ENCODE data around the gene ARF4.

The ARF4 gene

DNA sequence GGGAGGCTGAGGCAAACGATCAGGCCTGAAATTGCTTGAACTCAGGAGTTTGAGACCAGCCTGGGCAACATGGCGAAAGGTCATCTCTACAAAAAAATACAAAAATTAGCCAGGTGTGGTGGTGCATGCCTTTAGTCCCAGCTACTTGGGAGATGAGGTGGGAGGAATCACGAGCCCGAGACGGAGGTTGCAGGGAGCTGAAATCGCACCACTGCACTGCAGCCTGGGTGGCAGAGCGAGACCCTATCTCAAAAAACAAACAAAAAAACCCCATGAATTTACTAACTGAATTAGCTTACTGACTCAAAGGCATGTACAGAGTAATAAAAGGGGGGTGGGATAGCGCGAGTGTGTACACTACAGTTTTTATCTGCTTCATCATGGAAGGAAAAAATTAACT, 19.3 kb downstream of the ARF4 start:
- H3K36me3 ChIP-seq (ENCODE audit: insufficient read depth, low read length), result peaks cover 72% of the 10 kb centered on the region
- H3K4me2 ChIP-seq (ENCODE audit: low read length), result no peak overlapping the region
- no peak overlapping the region for H3K9ac ChIP-seq (ENCODE audit: low read length)
- no peaks in the 10 kb centered on the region for H3K4me1 ChIP-seq (ENCODE audit: insufficient read depth, low read length, severe bottlenecking)
- no peaks in the 10 kb centered on the region for H3F3A ChIP-seq (ENCODE audit: insufficient read depth, low read length)
- H3K9me3 ChIP-seq (ENCODE audit: low read length), result no peaks in the 10 kb centered on the region
- peaks cover 5% of the 10 kb centered on the region; the same call in 1 of the 2 replicates for H3K79me2 ChIP-seq (ENCODE audit: insufficient read depth, low read length)
- H3K4me3 ChIP-seq (ENCODE audit: low read depth, low read length, poor library complexity, severe bottlenecking), result no peak overlapping the region
- no peaks in the 10 kb centered on the region for H3K27me3 ChIP-seq (ENCODE audit: insufficient read depth, low read length)
- H4K20me1 ChIP-seq (ENCODE audit: insufficient read depth, low read length), result no peaks in the 10 kb centered on the region
- TF ChIP-seq, protein P1, sequence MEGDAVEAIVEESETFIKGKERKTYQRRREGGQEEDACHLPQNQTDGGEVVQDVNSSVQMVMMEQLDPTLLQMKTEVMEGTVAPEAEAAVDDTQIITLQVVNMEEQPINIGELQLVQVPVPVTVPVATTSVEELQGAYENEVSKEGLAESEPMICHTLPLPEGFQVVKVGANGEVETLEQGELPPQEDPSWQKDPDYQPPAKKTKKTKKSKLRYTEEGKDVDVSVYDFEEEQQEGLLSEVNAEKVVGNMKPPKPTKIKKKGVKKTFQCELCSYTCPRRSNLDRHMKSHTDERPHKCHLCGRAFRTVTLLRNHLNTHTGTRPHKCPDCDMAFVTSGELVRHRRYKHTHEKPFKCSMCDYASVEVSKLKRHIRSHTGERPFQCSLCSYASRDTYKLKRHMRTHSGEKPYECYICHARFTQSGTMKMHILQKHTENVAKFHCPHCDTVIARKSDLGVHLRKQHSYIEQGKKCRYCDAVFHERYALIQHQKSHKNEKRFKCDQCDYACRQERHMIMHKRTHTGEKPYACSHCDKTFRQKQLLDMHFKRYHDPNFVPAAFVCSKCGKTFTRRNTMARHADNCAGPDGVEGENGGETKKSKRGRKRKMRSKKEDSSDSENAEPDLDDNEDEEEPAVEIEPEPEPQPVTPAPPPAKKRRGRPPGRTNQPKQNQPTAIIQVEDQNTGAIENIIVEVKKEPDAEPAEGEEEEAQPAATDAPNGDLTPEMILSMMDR (IDR thresholded peaks at IDR 0.05; ENCODE audit: low read length), result no peak
- TF ChIP-seq EZH2 (IDR thresholded peaks at IDR 0.05; ENCODE audit: borderline replicate concordance, low read length), result no peak
- H3K27ac ChIP-seq (ENCODE audit: low read depth, low read length, poor library complexity, severe bottlenecking), result no peak overlapping the region
- no peak overlapping the region for H2AFZ ChIP-seq (ENCODE audit: low read length)
- no peaks in the 10 kb centered on the region for H3K9me2 ChIP-seq (ENCODE audit: low read depth, low read length)

GRCh38 chr3:57575966-57576626, 21.0 kb downstream of the ARF4 start:
- peaks cover 77% of the 10 kb centered on the region for H3K36me3 ChIP-seq (ENCODE audit: insufficient read depth, low read length)

GRCh38 chr3:57572096-57572495, 25.0 kb downstream of the ARF4 start:
- Histone ChIP-seq H3K36me3 (ENCODE audit: insufficient read depth, low read length) (peaks cover 85% of the 10 kb centered on the region), H3K9me2 (ENCODE audit: low read depth, low read length) (no peaks in the 10 kb centered on the region), H3K79me2 (ENCODE audit: insufficient read depth, low read length) (0 out of 2 replicates have a peak, but pooled peaks cover 3% of the 10 kb centered on the region), H3K4me1 (ENCODE audit: insufficient read depth, low read length, severe bottlenecking) (no peaks in the 10 kb centered on the region), H3K4me2 (ENCODE audit: low read length) (no peak overlapping the region), H3K27me3 (ENCODE audit: insufficient read depth, low read length) (no peaks in the 10 kb centered on the region), H3F3A (ENCODE audit: insufficient read depth, low read length) (no peaks in the 10 kb centered on the region), H3K4me3 (ENCODE audit: low read depth, low read length, poor library complexity, severe bottlenecking) (no peak overlapping the region), H2AFZ (ENCODE audit: low read length) (no peak overlapping the region), H3K9me3 (ENCODE audit: low read length) (no peaks in the 10 kb centered on the region), H4K20me1 (ENCODE audit: insufficient read depth, low read length) (no peaks in the 10 kb centered on the region), H3K9ac (ENCODE audit: low read length) (no peak overlapping the region), H3K27ac (ENCODE audit: low read depth, low read length, poor library complexity, severe bottlenecking) (no peak overlapping the region)
- TF ChIP-seq, protein P1 (IDR thresholded peaks at IDR 0.05; ENCODE audit: low read length), result no peak
- no peak for TF ChIP-seq EZH2 (IDR thresholded peaks at IDR 0.05; ENCODE audit: borderline replicate concordance, low read length)

More at GRCh38 chr3:57575966-57576626, 21.0 kb downstream of the ARF4 start:
- H3K4me1 ChIP-seq (ENCODE audit: insufficient read depth, low read length, severe bottlenecking), result no peaks in the 10 kb centered on the region
- H4K20me1 ChIP-seq (ENCODE audit: insufficient read depth, low read length), result no peaks in the 10 kb centered on the region
- no peak overlapping the region for H2AFZ ChIP-seq (ENCODE audit: low read length)
- H3K27ac ChIP-seq (ENCODE audit: low read depth, low read length, poor library complexity, severe bottlenecking), result no peak overlapping the region
- TF ChIP-seq, protein P1 (IDR thresholded peaks at IDR 0.05; ENCODE audit: low read length), result no peak
- TF ChIP-seq EZH2 (IDR thresholded peaks at IDR 0.05; ENCODE audit: borderline replicate concordance, low read length), result no peak
- H3K9me2 ChIP-seq (ENCODE audit: low read depth, low read length), result no peaks in the 10 kb centered on the region
- H3K4me2 ChIP-seq (ENCODE audit: low read length), result no peak overlapping the region
- H3K79me2 ChIP-seq (ENCODE audit: insufficient read depth, low read length), result 0 out of 2 replicates have a peak, but pooled peaks cover 3% of the 10 kb centered on the region
- H3K4me3 ChIP-seq (ENCODE audit: low read depth, low read length, poor library complexity, severe bottlenecking), result no peak overlapping the region
- H3F3A ChIP-seq (ENCODE audit: insufficient read depth, low read length), result no peaks in the 10 kb centered on the region
- no peaks in the 10 kb centered on the region for H3K27me3 ChIP-seq (ENCODE audit: insufficient read depth, low read length)
- H3K9me3 ChIP-seq (ENCODE audit: low read length), result no peaks in the 10 kb centered on the region
- H3K9ac ChIP-seq (ENCODE audit: low read length), result no peak overlapping the region
